Measurements from ENCODE around the gene KMT2C.
"Not testable (repeated sequence)": the region's sequence is repeated elsewhere in the genome, so short reads cannot be mapped to it uniquely, and the experiment has no call there.

KMT2C gene

DNA sequence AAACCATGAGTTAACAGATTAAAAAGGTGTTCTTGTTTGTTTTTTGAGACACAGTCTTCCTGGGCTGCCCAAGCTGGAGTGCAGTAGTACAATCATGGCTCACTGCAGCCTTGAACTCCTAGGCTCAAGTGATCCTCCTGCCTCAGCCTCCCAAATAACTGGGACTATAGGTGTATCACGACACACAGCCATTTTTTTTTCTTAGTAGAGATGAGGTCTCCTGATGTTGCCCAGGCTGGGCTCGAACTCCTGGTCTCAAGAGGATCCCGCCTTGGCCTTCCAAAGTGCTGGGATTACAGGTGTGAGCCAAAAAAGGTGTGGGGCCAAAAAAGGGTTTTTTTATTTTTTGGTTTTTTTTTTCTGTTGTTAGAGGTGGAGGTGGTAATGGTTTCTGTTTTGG is 29.3 kb downstream of the KMT2C start:
- H3K4me3 ChIP-seq (ENCODE audit: low read depth, low read length, poor library complexity, severe bottlenecking), result no peak overlapping the region
- no peaks in the 10 kb centered on the region for H4K20me1 ChIP-seq (ENCODE audit: insufficient read depth, low read length)
- H3K9me3 ChIP-seq (ENCODE audit: low read length), result no peaks in the 10 kb centered on the region
- H2AFZ ChIP-seq (ENCODE audit: low read length), result no peak overlapping the region
- H3K9me2 ChIP-seq (ENCODE audit: low read depth, low read length), result no peaks in the 10 kb centered on the region
- no peaks in the 10 kb centered on the region for H3F3A ChIP-seq (ENCODE audit: insufficient read depth, low read length)
- 0 out of 2 replicates have a peak, but pooled peaks cover 4% of the 10 kb centered on the region for H3K36me3 ChIP-seq (ENCODE audit: insufficient read depth, low read length)
- no peak overlapping the region for H3K4me2 ChIP-seq (ENCODE audit: low read length)
- TF ChIP-seq, protein P1, sequence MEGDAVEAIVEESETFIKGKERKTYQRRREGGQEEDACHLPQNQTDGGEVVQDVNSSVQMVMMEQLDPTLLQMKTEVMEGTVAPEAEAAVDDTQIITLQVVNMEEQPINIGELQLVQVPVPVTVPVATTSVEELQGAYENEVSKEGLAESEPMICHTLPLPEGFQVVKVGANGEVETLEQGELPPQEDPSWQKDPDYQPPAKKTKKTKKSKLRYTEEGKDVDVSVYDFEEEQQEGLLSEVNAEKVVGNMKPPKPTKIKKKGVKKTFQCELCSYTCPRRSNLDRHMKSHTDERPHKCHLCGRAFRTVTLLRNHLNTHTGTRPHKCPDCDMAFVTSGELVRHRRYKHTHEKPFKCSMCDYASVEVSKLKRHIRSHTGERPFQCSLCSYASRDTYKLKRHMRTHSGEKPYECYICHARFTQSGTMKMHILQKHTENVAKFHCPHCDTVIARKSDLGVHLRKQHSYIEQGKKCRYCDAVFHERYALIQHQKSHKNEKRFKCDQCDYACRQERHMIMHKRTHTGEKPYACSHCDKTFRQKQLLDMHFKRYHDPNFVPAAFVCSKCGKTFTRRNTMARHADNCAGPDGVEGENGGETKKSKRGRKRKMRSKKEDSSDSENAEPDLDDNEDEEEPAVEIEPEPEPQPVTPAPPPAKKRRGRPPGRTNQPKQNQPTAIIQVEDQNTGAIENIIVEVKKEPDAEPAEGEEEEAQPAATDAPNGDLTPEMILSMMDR (IDR thresholded peaks at IDR 0.05; ENCODE audit: low read length), result no peak
- no peak for TF ChIP-seq EZH2 (IDR thresholded peaks at IDR 0.05; ENCODE audit: borderline replicate concordance, low read length)
- no peak overlapping the region for H3K27ac ChIP-seq (ENCODE audit: low read depth, low read length, poor library complexity, severe bottlenecking)
- H3K4me1 ChIP-seq (ENCODE audit: insufficient read depth, low read length, severe bottlenecking), result no peaks in the 10 kb centered on the region
- H3K9ac ChIP-seq (ENCODE audit: low read length), result no peak overlapping the region
- no peaks in the 10 kb centered on the region for H3K27me3 ChIP-seq (ENCODE audit: insufficient read depth, low read length)
- peaks cover 96% of the 10 kb centered on the region for H3K79me2 ChIP-seq (ENCODE audit: insufficient read depth, low read length)

DNA sequence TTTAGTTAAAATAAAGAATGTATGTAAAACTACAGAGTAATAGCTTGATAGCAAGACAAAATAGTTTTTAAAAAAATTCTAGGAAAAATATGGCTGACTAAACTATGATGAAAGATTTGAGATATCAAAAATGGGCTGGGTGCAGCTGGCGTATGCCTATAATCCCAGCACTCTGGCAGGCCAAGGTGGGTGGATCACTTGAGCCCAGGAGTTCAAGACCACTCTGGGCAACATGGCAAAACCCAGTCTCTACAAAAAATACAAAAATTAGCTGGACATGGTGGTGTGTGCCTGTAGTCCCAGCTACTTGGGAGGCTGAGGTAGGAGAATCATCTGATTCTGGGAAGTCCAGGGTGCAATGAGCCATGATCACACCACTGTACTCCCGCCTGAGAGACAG is 29.8 kb downstream of the KMT2C start:
- H3K27me3 ChIP-seq (ENCODE audit: insufficient read depth, low read length); H3K4me1 ChIP-seq (ENCODE audit: insufficient read depth, low read length, severe bottlenecking); H2AFZ ChIP-seq (ENCODE audit: low read length); H3K9me2 ChIP-seq (ENCODE audit: low read depth, low read length); H3K4me2 ChIP-seq (ENCODE audit: low read length); H3K27ac ChIP-seq (ENCODE audit: low read depth, low read length, poor library complexity, severe bottlenecking); H3K9me3 ChIP-seq (ENCODE audit: low read length); H3K4me3 ChIP-seq (ENCODE audit: low read depth, low read length, poor library complexity, severe bottlenecking); H3K9ac ChIP-seq (ENCODE audit: low read length); H4K20me1 ChIP-seq (ENCODE audit: insufficient read depth, low read length); H3F3A ChIP-seq (ENCODE audit: insufficient read depth, low read length); H3K36me3 ChIP-seq (ENCODE audit: insufficient read depth, low read length): not testable (repeated sequence)
- peaks cover 94% of the 10 kb centered on the region for H3K79me2 ChIP-seq (ENCODE audit: insufficient read depth, low read length)

DNA sequence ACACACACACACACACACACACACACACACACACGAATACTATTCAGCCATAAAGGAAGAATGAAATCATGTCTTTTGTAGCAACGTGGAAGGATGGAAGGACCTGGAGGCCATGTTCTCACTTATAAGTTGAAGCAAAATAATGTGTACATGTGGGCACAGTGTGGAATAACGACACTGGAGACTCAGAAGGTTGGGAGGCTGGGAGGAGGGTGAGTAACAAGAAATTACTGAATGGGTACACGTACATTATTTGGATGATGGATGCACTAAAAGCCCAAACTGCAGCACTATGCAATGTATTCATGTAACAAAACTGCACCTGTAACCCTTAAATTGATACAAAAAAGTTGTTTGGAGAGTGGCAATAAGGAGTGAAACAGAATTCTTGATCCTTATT is 32.1 kb downstream of the KMT2C start:
- Histone ChIP-seq H4K20me1 (ENCODE audit: insufficient read depth, low read length) (no peaks in the 10 kb centered on the region), H3K4me1 (ENCODE audit: insufficient read depth, low read length, severe bottlenecking) (no peaks in the 10 kb centered on the region), H2AFZ (ENCODE audit: low read length) (no peak overlapping the region), H3K36me3 (ENCODE audit: insufficient read depth, low read length) (peaks cover 4% of the 10 kb centered on the region; the same call in 1 of the 2 replicates), H3K4me3 (ENCODE audit: low read depth, low read length, poor library complexity, severe bottlenecking) (no peak overlapping the region), H3K9me2 (ENCODE audit: low read depth, low read length) (no peaks in the 10 kb centered on the region), H3K27me3 (ENCODE audit: insufficient read depth, low read length) (no peaks in the 10 kb centered on the region), H3K79me2 (ENCODE audit: insufficient read depth, low read length) (peaks cover 95% of the 10 kb centered on the region), H3K27ac (ENCODE audit: low read depth, low read length, poor library complexity, severe bottlenecking) (no peak overlapping the region), H3K9me3 (ENCODE audit: low read length) (no peaks in the 10 kb centered on the region), H3F3A (ENCODE audit: insufficient read depth, low read length) (no peaks in the 10 kb centered on the region), H3K4me2 (ENCODE audit: low read length) (no peak overlapping the region), H3K9ac (ENCODE audit: low read length) (no peak overlapping the region)
- TF ChIP-seq, protein P1 (IDR thresholded peaks at IDR 0.05; ENCODE audit: low read length), result no peak
- no peak for TF ChIP-seq EZH2 (IDR thresholded peaks at IDR 0.05; ENCODE audit: borderline replicate concordance, low read length)

DNA sequence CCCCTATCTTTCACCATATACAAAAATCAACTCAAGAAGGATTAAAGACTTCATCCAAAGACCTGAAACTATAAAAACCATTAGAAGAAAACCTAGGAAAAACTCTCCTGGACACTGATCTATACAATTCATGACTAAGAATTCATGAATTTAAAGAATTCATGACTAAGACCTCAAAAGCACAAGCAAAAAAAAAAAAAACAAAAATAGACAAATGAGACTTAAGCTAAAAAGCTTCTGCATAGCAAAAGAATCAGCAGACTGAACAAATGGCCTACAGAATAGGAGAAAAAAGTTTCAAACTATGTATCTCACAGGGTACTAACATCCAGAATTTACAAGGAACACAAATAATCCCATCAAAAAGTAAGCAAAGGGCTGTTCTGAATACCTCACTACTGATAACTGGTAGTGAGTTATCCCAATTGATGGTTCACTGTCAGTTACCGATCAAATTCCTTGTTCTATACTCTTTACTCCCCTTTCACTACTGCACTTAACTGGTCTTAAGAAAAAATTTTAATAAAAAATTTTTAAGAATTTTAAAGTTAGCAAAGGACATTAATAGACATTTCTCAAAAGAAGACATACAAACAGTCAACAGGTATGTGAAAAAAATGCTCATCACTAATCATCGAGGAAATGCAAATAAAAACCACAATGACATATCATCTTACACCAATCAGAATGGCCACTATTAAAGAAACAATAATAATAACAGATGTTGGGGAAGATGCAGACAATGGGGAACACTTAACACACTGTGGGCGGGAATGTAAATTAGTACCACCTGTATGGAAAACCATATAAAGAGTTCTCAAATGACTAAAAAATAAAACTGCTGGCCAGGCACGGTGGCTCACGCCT is 33.2 kb downstream of the KMT2C start:
- peaks cover 95% of the 10 kb centered on the region for H3K79me2 ChIP-seq (ENCODE audit: insufficient read depth, low read length)
- H3K9me3 ChIP-seq (ENCODE audit: low read length), result no peaks in the 10 kb centered on the region
- H3K4me2 ChIP-seq (ENCODE audit: low read length), result no peak overlapping the region
- no peaks in the 10 kb centered on the region for H3F3A ChIP-seq (ENCODE audit: insufficient read depth, low read length)
- H3K4me1 ChIP-seq (ENCODE audit: insufficient read depth, low read length, severe bottlenecking), result no peaks in the 10 kb centered on the region
- no peak overlapping the region for H2AFZ ChIP-seq (ENCODE audit: low read length)
- no peak overlapping the region for H3K4me3 ChIP-seq (ENCODE audit: low read depth, low read length, poor library complexity, severe bottlenecking)
- peaks cover 4% of the 10 kb centered on the region; the same call in 1 of the 2 replicates for H3K36me3 ChIP-seq (ENCODE audit: insufficient read depth, low read length)
- H3K27ac ChIP-seq (ENCODE audit: low read depth, low read length, poor library complexity, severe bottlenecking), result no peak overlapping the region
- H3K9me2 ChIP-seq (ENCODE audit: low read depth, low read length), result no peaks in the 10 kb centered on the region
- TF ChIP-seq, protein P1 (IDR thresholded peaks at IDR 0.05; ENCODE audit: low read length), result no peak
- no peak for TF ChIP-seq EZH2 (IDR thresholded peaks at IDR 0.05; ENCODE audit: borderline replicate concordance, low read length)
- no peaks in the 10 kb centered on the region for H4K20me1 ChIP-seq (ENCODE audit: insufficient read depth, low read length)
- H3K9ac ChIP-seq (ENCODE audit: low read length), result no peak overlapping the region
- no peaks in the 10 kb centered on the region for H3K27me3 ChIP-seq (ENCODE audit: insufficient read depth, low read length)
